Gastroesophageal sphincter (tissue), 3 donors: ENCODE measurements around the gene INSIG1.

Source experiments
- CTCF ChIP-seq, 4 experiments: fragments of 200-600 bp in 2 of 4; fragments of 450-650 bp in 2 of 4; sonication (generic) in 1 of 4; IDR thresholded peaks; one replicate each; pipeline ENCODE4 v1.5.1; 2017 to 2019; ENCODE audit warnings: antibody characterized with exemption in 4 of 4, mild to moderate bottlenecking in 2 of 4, moderate library complexity in 2 of 4
- EP300 ChIP-seq: sonication (generic); formaldehyde crosslinking; IDR thresholded peaks from one replicate; pipeline ENCODE4 v1.6.1; 2017; ENCODE audit warnings: antibody characterized with exemption, mild to moderate bottlenecking
- POLR2A ChIP-seq, 2 donors: fragments of 450-650 bp; IDR thresholded peaks; one replicate each; pipeline ENCODE4 v1.6.1; 2017; ENCODE audit warnings: antibody characterized with exemption in 2 of 2, mild to moderate bottlenecking in 2 of 2, moderate library complexity in 1 of 2

- TF ChIP-seq CTCF (IDR thresholded peaks at IDR 0.05), result no peak
- no peak for TF ChIP-seq POLR2A (IDR thresholded peaks at IDR 0.05)
- TF ChIP-seq EP300, result no peak
Measured at GRCh38 chr7:155255621-155256020, 42.1 kb upstream of the INSIG1 start.
